GM08714 (cell line): Measurements from ENCODE around the gene ZFYVE28.

Experiments
- H3K4me3 ChIP-seq: fragments of 200-500 bp; sonication (Bioruptor generic); 2 replicates; pipeline ENCODE4 v1.5.1; 2014; ENCODE audit warnings: mild to moderate bottlenecking, low read length, inconsistent platforms
- ZNF274 ChIP-seq: IDR thresholded peaks from 2 replicates; pipeline ENCODE4 v1.6.1; 2012; ENCODE audit warnings: mild to moderate bottlenecking, low read depth, low read length

ZFYVE28 gene

DNA sequence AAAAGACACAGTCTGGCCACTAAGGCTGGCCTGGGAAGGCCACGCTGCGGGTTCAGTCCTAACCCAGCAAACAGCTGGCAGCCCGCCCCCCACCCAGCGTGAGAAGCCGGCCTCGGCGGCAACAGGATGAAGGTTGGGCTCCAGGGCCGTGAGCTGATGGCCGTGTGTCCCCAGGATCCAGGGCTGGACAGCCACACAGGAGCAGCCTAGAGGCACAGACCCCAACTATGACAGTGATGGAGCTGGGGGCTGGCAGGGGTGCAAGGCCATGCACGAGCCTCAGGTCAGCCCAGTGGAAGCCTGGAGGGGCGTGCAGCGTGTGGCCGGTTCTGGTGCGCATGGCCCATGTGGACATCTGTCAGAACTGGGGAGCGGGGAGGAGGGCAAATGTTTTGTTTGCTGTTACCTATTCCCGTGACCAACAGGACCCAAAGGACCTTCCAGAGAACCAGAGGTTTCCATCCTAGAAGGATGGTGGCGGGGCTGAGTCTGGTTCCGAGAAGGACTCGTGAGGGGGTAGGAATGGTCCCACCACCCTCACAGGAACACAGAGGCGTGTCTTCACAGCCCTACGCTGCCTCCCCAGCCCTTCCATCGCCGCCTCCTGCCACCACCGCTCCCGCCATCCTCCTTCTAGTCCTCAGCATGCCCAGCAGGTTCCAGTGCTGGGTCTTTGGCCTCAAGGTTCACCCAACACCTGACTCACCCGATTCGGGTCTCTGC, 46.5 kb downstream of the ZFYVE28 start:
- TF ChIP-seq ZNF274 = no peak
- no peak overlapping the region for H3K4me3 ChIP-seq

DNA sequence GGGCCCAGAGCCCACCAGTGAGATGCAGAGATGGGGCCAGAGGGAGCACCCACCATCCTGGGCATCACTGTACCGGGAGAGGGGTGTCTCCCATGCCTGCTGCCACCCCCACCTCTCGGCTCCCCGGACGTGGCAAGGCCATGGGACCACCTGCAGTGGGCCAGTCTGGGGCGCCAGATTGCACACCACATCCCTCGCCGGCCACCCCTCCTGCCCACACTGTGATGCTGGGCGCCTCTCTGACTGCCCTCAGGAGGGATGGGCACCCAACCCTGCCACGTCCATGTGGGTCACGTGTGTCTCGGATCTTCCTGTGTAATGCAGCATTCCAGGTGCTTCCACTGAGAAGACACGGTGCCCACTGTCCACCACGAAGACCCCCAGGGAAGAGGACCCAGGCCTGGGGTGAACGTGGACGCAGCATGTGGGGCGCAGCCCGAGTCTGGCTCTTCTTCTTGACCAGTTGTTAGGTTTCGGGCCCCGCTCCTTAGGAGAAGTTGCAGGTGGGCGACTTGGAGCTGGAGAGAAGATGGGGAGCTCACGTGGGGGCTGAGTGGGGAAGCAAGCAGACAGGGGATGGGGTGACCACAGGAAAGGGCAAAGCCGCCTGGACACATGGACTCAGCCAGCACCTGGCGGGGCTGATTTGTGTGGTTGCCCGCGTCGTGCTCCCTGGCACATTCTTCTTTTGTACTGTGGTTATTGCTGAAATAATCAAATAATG, 47.7 kb downstream of the ZFYVE28 start:
- no peak for TF ChIP-seq ZNF274
- H3K4me3 ChIP-seq = no peak overlapping the region

DNA sequence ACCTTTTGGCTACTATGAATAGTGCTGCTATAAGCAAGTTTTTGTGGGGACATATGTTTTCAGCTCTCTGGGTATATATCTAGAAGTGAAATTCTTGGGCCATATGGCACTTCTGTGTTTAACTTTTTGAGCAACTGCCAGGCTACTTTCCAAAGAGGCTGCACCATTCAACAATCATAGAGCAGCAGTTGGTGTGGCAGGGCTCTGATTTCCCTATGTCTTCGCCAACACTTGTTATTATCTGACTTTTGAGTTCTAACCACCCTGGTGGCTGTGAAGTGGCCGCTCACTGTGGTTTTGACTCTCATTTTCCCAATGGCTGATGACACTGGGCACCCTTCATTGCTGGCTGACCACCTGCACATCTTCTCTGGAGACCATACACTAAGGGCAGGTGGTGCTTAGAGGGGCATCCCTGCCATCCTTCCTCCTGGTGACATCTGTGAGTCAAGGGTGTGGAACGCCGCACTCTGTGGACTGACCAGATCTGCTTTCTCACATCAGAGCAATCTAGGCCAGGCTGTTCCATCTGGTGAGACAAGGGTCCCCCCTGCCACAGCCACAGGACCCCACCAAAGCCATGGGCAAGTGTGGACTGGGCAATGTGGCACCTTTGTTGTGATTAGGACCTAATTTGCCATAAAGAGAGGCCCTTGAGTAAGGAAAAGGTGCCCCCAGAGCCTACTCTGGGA, 49.6 kb downstream of the ZFYVE28 start:
- no peak overlapping the region for H3K4me3 ChIP-seq
- no peak for TF ChIP-seq ZNF274

DNA sequence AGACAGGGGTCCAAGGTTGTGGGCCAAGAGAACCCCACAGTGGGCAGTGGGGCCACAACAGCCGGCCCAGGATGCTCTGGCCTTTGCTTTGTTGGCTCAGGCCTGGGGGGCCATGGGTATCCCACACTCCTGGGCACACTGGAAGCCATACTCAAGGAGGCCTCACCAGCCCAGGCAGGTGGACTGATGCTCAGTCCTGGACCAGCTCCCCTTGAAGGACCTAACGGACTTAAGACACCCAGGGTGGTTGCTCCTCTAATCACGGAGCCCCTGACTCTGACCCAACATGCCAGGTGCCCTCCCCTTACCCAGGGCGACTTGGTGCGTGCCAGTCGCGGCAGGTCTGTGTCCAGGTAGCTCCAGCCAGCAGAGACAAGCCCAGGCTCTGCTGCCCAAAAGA, 50.8 kb downstream of the ZFYVE28 start:
- no peak for TF ChIP-seq ZNF274
- H3K4me3 ChIP-seq = no peak overlapping the region

DNA sequence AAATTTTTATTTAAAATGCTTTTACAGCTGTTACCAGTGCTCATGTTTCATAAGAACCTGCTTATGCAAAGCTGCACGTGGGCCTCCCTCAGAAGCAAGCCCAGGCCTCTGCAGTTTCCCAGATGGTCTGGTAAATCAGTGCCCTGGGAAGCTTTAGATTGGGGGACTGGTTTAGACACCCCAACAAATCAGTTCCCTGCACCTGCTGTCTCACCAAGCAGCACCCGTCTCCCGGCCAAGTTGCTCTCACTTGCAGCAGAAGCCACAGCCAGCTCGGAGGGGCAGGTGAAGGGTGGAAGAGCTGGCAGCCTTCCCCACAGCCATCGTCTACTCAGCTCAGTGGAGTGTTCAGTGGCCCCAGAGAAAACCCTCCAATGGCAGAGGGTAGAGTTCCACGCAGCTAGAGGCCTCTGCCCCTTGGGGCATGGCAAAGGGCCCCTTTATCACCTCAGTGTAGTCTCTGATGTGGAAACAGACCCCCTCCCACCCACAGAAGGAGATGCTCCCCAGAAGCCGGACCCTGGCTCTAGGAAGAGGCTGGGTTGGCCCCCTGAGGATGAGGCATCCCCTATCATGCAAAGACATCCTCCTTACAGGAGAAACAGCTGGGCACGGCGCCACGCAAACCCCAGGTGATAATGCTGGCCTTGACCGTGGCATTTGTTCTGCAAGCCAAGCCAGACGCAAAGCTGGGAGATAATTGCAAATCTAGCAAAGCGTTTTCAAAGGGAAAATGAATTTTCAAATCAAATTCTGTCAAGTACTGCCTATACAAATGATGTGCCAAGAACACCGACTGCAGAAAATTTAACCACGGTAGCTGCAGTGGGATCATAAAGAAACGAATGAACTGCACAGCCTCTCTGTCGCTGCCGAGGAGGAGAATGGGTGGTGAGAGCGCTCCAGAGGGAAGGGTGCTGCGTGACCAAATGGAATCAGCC, 51.9 kb downstream of the ZFYVE28 start:
- TF ChIP-seq ZNF274 = no peak
- H3K4me3 ChIP-seq = no peak overlapping the region

DNA sequence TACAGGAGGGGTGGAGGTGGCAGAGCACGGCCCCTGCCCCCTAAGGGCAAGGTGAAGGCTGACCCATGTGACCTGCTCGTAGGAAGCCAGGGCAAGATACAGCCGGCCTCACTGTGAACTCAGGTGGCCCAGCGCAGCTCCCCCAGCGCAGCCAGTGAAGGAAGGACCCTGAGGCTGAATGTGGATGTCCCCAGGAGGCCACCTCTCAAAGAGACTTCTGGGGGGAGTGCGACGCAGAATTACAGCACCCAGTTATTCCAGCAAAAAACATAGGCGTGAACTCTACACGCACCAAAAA, 52.6 kb downstream of the ZFYVE28 start:
- H3K4me3 ChIP-seq = no peak overlapping the region
- TF ChIP-seq ZNF274 = no peak

DNA sequence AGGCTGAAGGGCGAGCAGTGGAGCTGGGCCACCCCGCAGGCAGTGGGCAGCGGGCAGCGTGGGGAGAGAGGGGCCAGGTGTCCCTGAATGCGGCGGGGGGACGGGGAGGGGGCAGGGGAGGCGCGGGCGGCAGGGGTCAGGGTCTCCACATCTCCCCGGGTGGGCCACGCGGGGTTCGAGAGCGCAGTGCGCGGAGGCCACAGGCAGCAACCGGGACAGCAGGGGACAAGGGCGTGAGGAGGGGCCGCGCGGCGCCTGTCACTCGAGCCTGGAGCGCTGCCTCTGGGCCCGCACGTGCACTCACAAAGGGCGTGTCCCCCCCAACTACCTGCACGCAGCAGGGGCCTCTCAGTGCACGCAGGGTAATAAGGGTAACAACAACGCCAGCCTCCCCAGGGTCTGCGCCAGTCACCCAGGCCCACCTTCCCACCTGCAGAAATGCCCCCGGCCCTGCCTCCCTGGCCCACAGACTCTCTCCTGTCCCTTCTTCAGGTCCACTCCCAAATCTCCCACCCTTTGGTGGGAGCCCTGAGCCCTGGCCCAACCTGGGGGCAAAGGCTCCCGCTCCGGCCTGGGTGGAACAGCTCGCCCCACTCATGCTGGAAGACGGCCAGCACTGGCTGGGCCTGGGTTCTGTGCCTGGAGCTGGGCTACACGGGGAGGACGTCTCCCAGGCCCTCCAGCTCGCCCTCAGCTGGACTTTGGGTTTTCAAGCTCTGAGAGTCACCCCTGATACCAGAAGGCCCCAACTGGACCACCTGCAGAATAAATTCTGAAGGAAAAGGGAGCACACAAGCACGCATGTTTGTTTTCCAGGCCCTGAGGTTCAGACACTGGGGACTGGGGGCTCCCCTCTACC, 53.2 kb downstream of the ZFYVE28 start:
- no peak for TF ChIP-seq ZNF274
- H3K4me3 ChIP-seq = no peak overlapping the region

DNA sequence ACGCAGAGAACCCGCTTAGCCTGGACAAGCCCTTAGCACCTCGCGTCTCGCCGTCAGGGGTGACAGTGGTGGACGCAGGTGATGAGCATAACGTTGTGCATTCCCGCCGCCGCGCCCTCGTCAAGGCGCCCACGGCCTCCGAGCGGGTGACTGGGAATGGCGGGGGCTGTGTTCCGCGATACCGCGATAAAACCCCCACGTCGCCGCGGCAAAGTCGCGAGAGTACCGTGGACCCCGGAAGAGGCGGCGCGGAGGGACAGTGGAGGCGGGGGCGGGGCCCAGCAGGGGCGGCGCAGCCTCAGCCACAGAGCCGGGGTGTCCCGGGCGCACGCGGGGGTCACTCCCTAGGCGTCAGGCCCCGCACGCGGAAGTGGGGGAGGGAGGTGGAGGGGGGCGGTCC, 53.8 kb downstream of the ZFYVE28 start:
- no peak for TF ChIP-seq ZNF274
- peak overlapping the region; percentile 24; the same call in 1 of the 2 replicates for H3K4me3 ChIP-seq

DNA sequence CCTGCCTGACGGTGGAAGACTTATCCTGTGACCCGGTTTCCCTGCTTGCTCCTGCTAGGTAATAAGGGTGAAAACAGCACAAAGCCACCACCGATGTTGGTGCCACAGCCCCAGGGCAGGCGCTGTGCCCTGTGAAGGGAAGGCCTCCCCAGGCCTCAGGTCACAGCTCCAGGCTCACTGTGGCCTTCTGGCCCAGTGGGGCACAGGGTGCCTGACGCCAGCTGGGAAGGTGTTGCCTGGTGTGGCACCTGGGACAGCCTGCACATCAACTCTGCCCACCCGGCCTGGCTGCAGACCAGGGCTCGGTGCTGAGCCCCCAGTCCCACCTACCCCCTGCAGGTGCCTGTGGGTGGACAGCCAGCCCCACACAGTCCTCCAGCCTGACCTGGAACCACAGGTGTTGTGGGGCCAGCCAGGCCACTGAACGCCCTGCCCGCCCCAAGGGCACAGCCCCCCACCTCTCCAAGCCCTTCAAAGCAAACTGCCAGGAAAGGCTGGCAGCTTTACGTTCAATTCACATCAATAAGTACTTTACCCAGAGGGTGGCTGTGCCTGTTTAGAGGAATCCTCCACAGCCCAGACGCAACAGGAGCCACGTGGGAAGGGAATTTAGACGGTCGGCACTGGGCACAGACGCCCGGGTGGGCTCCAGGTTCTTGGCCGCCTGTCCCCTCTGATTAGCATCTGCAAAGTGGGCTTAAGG, 54.3 kb downstream of the ZFYVE28 start:
- peak overlapping the region; percentile 24; the same call in 1 of the 2 replicates for H3K4me3 ChIP-seq
- TF ChIP-seq ZNF274 = no peak

DNA sequence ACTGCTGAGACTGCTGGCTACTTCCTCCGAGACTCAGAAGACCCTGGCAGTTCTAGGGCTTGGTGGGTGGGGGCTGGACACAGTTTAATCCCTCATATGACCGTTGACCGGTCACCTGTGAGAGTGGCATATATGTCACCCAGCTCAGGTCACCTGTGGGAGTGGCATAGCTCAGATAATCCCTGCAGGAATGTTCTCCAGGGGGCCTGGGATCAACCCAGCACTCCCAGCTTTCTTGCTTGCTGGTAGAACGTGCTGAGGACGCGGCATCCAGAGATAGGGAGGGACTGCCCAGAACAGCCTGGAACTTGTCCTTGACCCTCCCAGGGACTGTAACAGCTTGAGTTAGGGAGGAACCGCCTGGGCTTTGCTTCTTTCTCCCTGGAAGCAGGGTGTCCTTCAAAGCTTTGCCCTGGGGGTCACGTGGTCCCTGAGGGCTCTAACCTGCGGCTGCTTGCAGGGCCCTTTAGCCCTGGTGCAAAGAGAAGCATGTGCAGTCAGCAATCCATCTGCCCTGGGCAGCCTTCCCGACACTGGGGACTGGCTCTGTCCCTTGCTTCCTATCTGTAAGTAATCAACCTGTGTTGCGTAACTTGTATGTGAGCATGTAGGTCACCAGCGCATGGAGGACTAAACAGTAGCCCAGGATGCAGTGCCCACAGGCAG, 55.3 kb downstream of the ZFYVE28 start:
- TF ChIP-seq ZNF274 = no peak
- no peak overlapping the region for H3K4me3 ChIP-seq

DNA sequence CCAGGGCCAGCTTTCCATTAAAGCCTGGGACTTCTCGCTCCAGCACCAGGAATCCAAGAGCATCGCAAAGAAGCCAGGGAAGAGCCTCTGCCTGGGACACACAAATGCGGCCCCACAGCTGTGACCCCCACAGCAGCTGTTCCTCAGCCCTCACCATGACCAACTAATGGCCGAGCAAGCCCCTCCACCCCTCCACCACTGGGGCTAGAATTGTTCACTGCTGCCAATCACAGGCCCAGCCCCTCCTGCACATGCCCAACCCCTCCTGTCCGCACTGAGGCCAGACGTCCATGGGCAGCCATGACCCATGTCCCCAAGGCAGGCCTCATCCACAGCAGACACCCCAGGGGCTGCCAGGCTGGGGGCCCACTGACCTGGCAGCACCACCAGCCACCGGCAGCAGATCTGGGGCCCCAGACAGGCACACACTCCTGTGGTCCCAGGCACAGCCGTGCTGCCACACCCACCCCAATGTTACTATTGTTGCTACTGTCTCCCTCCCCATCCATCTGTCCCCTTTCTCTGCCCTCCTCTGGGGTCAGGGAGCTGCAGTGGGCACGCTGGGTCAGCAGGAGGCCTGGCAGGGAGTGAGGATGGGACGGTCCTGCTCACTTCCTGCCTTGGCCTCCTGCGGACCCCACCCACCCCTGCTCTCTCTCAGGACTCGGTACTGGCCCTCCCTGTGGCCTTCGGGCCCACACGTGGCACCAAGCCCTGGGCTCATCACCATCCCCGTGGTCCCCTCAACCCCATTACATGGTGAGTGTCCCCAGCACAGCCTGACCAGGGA, 56.0 kb downstream of the ZFYVE28 start:
- no peak for TF ChIP-seq ZNF274
- no peak overlapping the region for H3K4me3 ChIP-seq
